Measurements from ENCODE around the gene ISM1.

- TF ChIP-seq POLR2A (IDR thresholded peaks at IDR 0.05; ENCODE audit: low read depth, low read length) (no peak), MYC (IDR thresholded peaks at IDR 0.05; ENCODE audit: low read depth, low read length) (no peak), CTCF (IDR thresholded peaks at IDR 0.05; ENCODE audit: extremely low read depth in 1 of 2, insufficient read depth in 1 of 2, low read depth in 1 of 2, low read length in 2 of 2) (no peak), EZH2 (IDR thresholded peaks at IDR 0.05; ENCODE audit: borderline replicate concordance, low read depth, low read length, severe bottlenecking) (no peak), POLR2AphosphoS5 (IDR thresholded peaks at IDR 0.05; ENCODE audit: insufficient read depth, low read depth, low read length) (no peak), MAX (IDR thresholded peaks at IDR 0.05; ENCODE audit: insufficient read depth, insufficient read length) (no peak), JUN (IDR thresholded peaks at IDR 0.05; ENCODE audit: borderline replicate concordance, insufficient read depth, insufficient read length, low read depth) (no peak)
Measured at GRCh38 chr20:13313201-13313600, 92.1 kb downstream of the ISM1 start.

Data from endothelial cell of umbilical vein (primary cell).